A673 (cell line): ENCODE measurements around the gene GPR161. TPM values are rescaled to one million over a fixed set of nuclear protein-coding genes. Genes with fewer than 3 reads are reported as not detected.

ENCODE experiments used
- BruUV-seq: library from RNA; stranded (reverse); fragments of 400-500 nt; replicated peaks from 2 replicates; lab custom pipeline; 2021; lab: Mats Ljungman, UMichigan
- CTCF ChIA-PET: fragments of 300-600 bp; sonication (Branson Sonifier 250); formaldehyde crosslinking; loops from one replicate; lab custom pipeline; 2022; ENCODE audit warnings: antibody characterized with exemption; lab: Charles Lee
- POLR2A ChIA-PET: fragments of 300-600 bp; sonication (Branson Sonifier 250); formaldehyde crosslinking; loops from one replicate; lab custom pipeline; 2022; ENCODE audit warnings: antibody characterized with exemption; ENCODE audit not compliant: low non-redundant PET; lab: Charles Lee
- DNase-seq: peaks from one replicate; pipeline ENCODE4 v3.0.0-alpha.2; 2015; ENCODE audit warnings: low spot score
- H3K27ac ChIP-seq: fragments of 200-600 bp; sonication (generic); 2 replicates; pipeline ENCODE4 v1.5.1; 2016; ENCODE audit warnings: mixed run types, low read depth, mild to moderate bottlenecking, mixed read lengths, antibody characterized with exemption, low read length; ENCODE audit not compliant: poor library complexity, severe bottlenecking
- H3K27me3 ChIP-seq: fragments of 200-600 bp; sonication (generic); replicated peaks from 2 replicates; pipeline ENCODE4 v1.6.1; 2017; ENCODE audit warnings: mixed run types, low read depth, mild to moderate bottlenecking, mixed read lengths, antibody characterized with exemption, low read length; ENCODE audit not compliant: insufficient read depth, poor library complexity
- H3K36me3 ChIP-seq: fragments of 200-600 bp; sonication (generic); 2 replicates; pipeline ENCODE4 v1.6.1; 2016; ENCODE audit warnings: mixed run types, mild to moderate bottlenecking, mixed read lengths, antibody characterized with exemption, low read length; ENCODE audit not compliant: insufficient read depth, poor library complexity, severe bottlenecking
- H3K4me1 ChIP-seq: fragments of 200-600 bp; sonication (generic); 2 replicates; pipeline ENCODE4 v1.6.1; 2017; ENCODE audit warnings: mixed run types, mild to moderate bottlenecking, mixed read lengths, antibody characterized with exemption, low read length; ENCODE audit not compliant: insufficient read depth, poor library complexity, severe bottlenecking
- H3K4me3 ChIP-seq: fragments of 200-600 bp; sonication (generic); 2 replicates; pipeline ENCODE4 v1.5.1; 2016; ENCODE audit warnings: low read depth, mixed run types, mild to moderate bottlenecking, mixed read lengths, low read length; ENCODE audit not compliant: poor library complexity, severe bottlenecking
- H3K9me3 ChIP-seq: fragments of 200-600 bp; sonication (generic); 2 replicates; pipeline ENCODE4 v1.6.1; 2016; ENCODE audit warnings: mixed run types, low read depth, mild to moderate bottlenecking, mixed read lengths, antibody characterized with exemption, low read length; ENCODE audit not compliant: poor library complexity, severe bottlenecking
- CTCF ChIP-seq: fragments of 300-800, 200-600 bp; sonication (generic); conservative IDR thresholded peaks from 2 replicates; pipeline ENCODE4 v1.5.1; 2017; ENCODE audit warnings: low read depth, mild to moderate bottlenecking, antibody characterized with exemption, low read length, moderate library complexity, mixed read lengths
- EZH2 ChIP-seq: fragments of 200-600 bp; sonication (generic); IDR thresholded peaks from 2 replicates; pipeline ENCODE4 v1.6.1; 2017; ENCODE audit warnings: borderline replicate concordance, low read depth, mild to moderate bottlenecking, mixed read lengths, antibody characterized with exemption, low read length; ENCODE audit not compliant: poor library complexity, severe bottlenecking
- intact Hi-C: fragments of 100-400 bp; cut with micrococcal nuclease; formaldehyde crosslinking; loops from one replicate; pipeline ENCODE4 v1.10.0; 2022; ENCODE audit not compliant: unreplicated experiment
- total RNA-seq: library from RNA; stranded (reverse); gene quantifications from 2 replicates; pipeline ENCODE4 v1.2.3, GENCODE V29; 2021

Gene GPR161
- total RNA-seq, 1 experiment from 2014 or later, result 17.4 TPM

GRCh38 chr1:168135116-168135920 is 1.4 kb downstream of the GPR161 start:
- POLR2A ChIA-PET, result no interaction called here
- DNase-seq, result no peak
- peak overlapping the region; percentile 92 for H3K4me3 ChIP-seq
- BruUV-seq, result no TSS peak
- H3K27ac ChIP-seq, result no peak overlapping the region
- peaks cover 18% of the 10 kb centered on the region for H3K4me1 ChIP-seq
- H3K27me3 ChIP-seq, result no peaks in the 10 kb centered on the region
- CTCF ChIA-PET, result no interaction called here
- no peak for TF ChIP-seq EZH2
- no peak for TF ChIP-seq CTCF
- intact Hi-C loops, result no loop called here
- H3K9me3 ChIP-seq, result no peaks in the 10 kb centered on the region
- H3K36me3 ChIP-seq, result no peaks in the 10 kb centered on the region

GRCh38 chr1:168134642-168135041 is 2.1 kb downstream of the GPR161 start:
- no peaks in the 10 kb centered on the region for H3K36me3 ChIP-seq
- intact Hi-C loops, result no loop called here
- H3K27me3 ChIP-seq, result no peaks in the 10 kb centered on the region
- H3K4me3 ChIP-seq, result no peak overlapping the region
- DNase-seq, result no peak
- ChIA-PET CTCF (no interaction called here), POLR2A (interaction anchor here (0.6 kb wide), 1 partner anchor 18 kb away, joined by 6 read pairs; no protein-coding TSS in a partner anchor)
- H3K27ac ChIP-seq, result no peak overlapping the region
- H3K4me1 ChIP-seq, result peaks cover 18% of the 10 kb centered on the region
- no peaks in the 10 kb centered on the region for H3K9me3 ChIP-seq
- no TSS peak for BruUV-seq
- TF ChIP-seq EZH2, result no peak

GRCh38 chr1:168134132-168134531 is 2.6 kb downstream of the GPR161 start:
- Histone ChIP-seq H3K27ac (no peak overlapping the region), H3K9me3 (no peaks in the 10 kb centered on the region), H3K36me3 (no peaks in the 10 kb centered on the region), H3K27me3 (no peaks in the 10 kb centered on the region), H3K4me3 (no peak overlapping the region), H3K4me1 (peaks cover 18% of the 10 kb centered on the region)
- ChIA-PET CTCF (no interaction called here), POLR2A (interaction anchor here (0.6 kb wide), 1 partner anchor 18 kb away, joined by 6 read pairs; no protein-coding TSS in a partner anchor)
- no peak for TF ChIP-seq EZH2
- TF ChIP-seq CTCF, result no peak
- DNase-seq, result peak; percentile 43
- TSS peak; percentile 27 for BruUV-seq
- intact Hi-C loops, result no loop called here
